GM11168 (cell line): Measurements from ENCODE around the gene OASL.

Experiments
- in situ Hi-C: fragments of 300-500 bp; cut with MboI; formaldehyde crosslinking; loops from one replicate; pipeline ENCODE4 v1.12.0; 2022; ENCODE audit warnings: low sequenced_read_pairs; ENCODE audit not compliant: unreplicated experiment

OASL gene

GRCh38 chr12:121015825-121016766 is 22.9 kb downstream of the OASL start, which contains the start of gene C12orf43:
TSS of gene C12orf43 (minus strand) at chr12:121016487. CDS start at chr12:121016474, 13 bp downstream.
- in situ Hi-C loops = no loop called here

- in situ Hi-C loops = no loop called here
Measured at GRCh38 chr12:121013715-121014114, 25.3 kb downstream of the OASL start.

GRCh38 chr12:121011820-121012219 is 27.2 kb downstream of the OASL start:
- in situ Hi-C loops = no loop called here

GRCh38 chr12:121010860-121011259 is 28.2 kb downstream of the OASL start:
- in situ Hi-C loops = no loop called here

GRCh38 chr12:121009741-121010140 is 29.3 kb downstream of the OASL start:
- in situ Hi-C loops = no loop called here

GRCh38 chr12:121008347-121009098 is 30.5 kb downstream of the OASL start:
- in situ Hi-C loops = no loop called here

- in situ Hi-C loops = no loop called here
Measured at GRCh38 chr12:121005346-121005815, 33.7 kb downstream of the OASL start.

GRCh38 chr12:121004253-121004815 is 34.7 kb downstream of the OASL start:
- in situ Hi-C loops = no loop called here

- in situ Hi-C loops = no loop called here
Measured at GRCh38 chr12:121003650-121004049, 35.4 kb downstream of the OASL start.

GRCh38 chr12:121001841-121002483 is 37.1 kb downstream of the OASL start:
- in situ Hi-C loops = no loop called here

GRCh38 chr12:121001060-121001459 is 38.0 kb downstream of the OASL start:
- in situ Hi-C loops = no loop called here

GRCh38 chr12:121000530-121000929 is 38.5 kb downstream of the OASL start:
- in situ Hi-C loops = no loop called here

GRCh38 chr12:120999191-121000120 is 39.6 kb downstream of the OASL start:
- in situ Hi-C loops = no loop called here

GRCh38 chr12:120998435-120998834 is 40.6 kb downstream of the OASL start:
- in situ Hi-C loops = no loop called here

- in situ Hi-C loops = no loop called here
Measured at GRCh38 chr12:120997448-120997847, 41.6 kb downstream of the OASL start.

- in situ Hi-C loops = no loop called here
Measured at GRCh38 chr12:120996133-120996746, 42.8 kb downstream of the OASL start.

GRCh38 chr12:120994589-120995337 is 44.3 kb downstream of the OASL start:
- in situ Hi-C loops = no loop called here

- in situ Hi-C loops = no loop called here
Measured at GRCh38 chr12:120994059-120994458, 45.0 kb downstream of the OASL start.
